ENCODE results near the gene ENTPD3.

The ENTPD3 gene, protein sequence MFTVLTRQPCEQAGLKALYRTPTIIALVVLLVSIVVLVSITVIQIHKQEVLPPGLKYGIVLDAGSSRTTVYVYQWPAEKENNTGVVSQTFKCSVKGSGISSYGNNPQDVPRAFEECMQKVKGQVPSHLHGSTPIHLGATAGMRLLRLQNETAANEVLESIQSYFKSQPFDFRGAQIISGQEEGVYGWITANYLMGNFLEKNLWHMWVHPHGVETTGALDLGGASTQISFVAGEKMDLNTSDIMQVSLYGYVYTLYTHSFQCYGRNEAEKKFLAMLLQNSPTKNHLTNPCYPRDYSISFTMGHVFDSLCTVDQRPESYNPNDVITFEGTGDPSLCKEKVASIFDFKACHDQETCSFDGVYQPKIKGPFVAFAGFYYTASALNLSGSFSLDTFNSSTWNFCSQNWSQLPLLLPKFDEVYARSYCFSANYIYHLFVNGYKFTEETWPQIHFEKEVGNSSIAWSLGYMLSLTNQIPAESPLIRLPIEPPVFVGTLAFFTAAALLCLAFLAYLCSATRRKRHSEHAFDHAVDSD

GRCh38 chr3:40387001-40387894, at the start of gene ENTPD3:
ENTPD3 (plus strand) TSS chr3:40387184; CDS start chr3:40388058, 874 bp downstream.
- no peak for DNase-seq

DNA sequence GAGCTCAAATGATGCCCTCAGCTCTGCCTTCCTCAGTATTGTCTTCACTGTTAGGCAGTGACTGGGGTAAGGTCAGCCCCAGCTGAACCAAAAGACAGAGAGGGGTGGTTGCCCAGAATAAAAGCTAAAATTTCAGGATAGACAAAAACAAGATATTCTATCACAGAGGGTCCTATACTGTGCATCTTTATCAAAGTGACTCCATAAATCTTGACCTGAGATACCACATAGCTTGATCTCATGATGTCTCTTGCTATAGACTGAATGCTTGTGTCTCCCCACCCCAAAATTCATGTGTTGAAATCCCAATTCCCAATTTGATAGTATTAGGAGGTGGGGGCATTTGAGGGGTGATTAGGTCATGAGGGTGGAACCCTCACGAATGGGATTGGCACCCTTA, 47.1 kb upstream of the ENTPD3 start:
- DNase-seq = no peak

DNA sequence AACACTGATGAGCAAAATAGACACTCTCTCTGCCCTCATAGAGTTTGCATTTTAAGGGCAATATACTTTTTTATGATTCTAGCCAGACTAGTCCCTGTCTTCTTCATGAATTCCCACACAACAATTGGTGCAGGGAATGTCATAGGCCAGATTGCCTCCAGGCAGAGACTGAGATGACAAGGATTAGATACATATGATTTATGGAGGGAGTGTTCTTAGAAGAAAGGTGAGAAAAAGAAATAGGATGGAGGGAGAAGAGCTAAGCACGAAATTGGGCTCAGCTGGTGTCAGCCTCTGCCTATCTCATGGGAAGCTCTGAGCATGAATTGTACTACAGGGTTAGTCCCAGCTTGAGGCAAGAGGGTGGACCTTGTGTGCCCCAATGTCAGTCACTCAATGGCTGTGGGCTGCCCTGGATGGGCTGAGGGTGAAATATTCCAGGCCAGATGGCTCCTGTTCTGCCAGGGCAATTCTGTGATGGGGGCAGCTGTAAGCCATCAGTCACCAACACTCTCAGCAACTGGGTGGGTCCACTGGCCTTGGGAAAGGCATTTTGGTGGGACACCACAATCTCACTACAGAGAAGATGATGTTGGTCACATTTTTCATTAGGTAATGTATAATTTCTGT, 46.3 kb upstream of the ENTPD3 start:
- no peak for DNase-seq

DNA sequence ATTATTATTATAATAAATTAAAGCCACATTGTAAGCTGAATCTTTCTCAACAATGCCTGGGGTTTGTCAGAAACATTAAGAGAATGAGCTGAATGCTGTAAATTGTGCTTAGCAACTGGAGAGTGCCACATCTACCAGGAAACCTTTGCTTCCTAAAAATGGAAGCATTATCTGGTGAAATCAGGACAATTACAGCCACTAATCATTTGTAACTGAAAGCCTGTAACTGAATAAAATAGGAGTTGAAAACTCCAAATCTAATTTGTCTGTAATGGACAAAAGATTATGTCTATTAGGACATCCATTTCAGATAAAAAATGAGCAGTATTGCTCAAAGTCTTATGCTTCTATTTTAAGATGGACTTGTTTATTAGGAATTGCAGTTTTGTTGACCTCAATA, 45.3 kb upstream of the ENTPD3 start:
- DNase-seq = no peak

- no peak for DNase-seq
These were observed 36.5 kb upstream of the ENTPD3 start for GRCh38 chr3:40350529-40350928.

DNA sequence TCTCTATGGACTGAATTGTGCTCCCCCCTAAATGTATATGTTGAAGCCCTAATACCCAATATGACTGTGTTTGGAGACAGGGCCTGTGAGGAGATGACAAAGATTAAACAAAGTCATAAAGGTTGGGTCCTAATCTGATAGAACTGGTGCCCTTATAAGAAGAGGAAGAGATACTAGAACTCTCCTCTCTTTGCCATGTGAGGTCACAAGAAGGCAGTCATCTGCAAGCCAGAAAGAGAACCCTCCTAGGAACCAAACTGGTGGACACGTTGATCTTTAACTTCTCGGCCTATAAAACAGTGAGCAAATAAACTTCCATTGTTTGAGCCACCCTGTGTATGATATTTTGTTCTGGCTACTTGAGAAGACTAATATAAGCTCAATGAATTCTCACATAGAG, 31.6 kb upstream of the ENTPD3 start:
- no peak for DNase-seq

DNA sequence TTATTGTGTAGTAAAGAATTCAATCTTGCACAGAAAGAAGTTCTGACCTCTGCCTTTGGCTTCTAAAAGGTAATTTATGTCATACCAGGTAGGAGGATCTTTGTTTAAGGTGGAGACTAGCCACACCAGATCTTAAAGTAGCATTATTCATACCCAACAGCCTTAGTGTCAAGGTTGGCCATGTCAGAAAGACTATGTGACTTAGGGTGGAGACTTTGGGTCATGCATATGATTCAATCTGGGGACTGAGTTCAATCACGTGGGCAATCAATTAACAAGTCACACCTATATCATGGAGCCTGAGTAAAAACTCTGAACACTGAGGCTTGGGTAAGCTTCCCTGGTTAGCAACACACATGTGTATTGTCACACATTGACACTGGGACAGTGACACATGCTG, 28.5 kb upstream of the ENTPD3 start:
- no peak for DNase-seq

DNA sequence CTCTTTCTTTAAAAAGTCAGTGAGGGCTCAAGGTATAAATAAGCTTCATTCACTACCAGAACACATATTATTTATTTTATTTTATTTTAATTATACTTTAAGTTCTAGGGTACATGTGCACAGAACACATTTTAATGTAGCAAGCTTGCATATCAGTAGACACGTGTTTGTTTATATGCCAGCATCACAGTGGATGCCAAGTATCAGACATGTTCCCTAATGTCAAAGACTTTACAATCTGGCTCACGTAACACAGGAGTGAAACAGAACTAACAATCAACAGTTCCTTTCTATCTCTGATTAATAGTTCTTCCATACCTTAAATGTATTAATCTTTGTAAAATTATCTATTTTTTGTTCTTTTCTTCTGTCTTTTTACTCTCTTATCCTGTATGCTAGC, 23.3 kb upstream of the ENTPD3 start:
- no peak for DNase-seq

- no peak for DNase-seq
These were observed 20.5 kb upstream of the ENTPD3 start for GRCh38 chr3:40366203-40367162.

DNA sequence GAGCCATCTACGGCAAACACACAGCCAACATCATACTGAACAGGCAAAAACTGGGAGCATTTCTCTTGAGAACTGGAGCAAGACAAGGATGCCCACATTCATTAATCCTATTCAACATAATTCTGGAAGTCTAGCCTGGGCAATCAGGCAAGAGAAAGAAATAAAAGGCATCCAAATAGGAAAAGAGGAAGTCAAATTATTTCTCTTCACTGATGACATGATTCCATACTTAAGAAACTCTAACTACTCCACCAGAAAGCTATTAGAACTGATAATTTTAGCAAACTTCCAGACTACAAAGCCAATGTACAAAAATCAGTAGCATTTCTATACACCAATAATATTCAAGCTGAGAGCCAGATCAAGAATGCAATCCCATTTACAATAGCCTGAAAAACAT, 17.3 kb upstream of the ENTPD3 start:
- no peak for DNase-seq

DNA sequence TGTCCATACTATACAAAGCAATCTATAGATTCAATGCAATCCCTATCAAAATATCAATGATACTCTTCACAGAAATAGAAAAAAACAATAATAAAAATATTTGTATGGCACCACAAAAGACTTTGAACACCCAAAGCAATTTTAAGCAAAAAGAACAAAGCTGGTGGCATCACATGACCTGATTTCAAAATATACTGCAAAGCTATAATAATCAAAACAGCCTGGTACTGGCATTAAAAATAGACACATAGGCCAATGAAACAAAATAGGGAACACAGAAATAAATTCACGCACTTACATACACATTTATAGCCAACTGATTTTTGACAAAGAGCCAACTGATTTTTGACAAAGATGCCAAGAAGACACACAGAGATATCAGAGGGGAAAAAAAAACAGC, 9.2 kb upstream of the ENTPD3 start:
- DNase-seq = no peak

GRCh38 chr3:40379674-40380306, 7.2 kb upstream of the ENTPD3 start:
- DNase-seq = no peak

DNA sequence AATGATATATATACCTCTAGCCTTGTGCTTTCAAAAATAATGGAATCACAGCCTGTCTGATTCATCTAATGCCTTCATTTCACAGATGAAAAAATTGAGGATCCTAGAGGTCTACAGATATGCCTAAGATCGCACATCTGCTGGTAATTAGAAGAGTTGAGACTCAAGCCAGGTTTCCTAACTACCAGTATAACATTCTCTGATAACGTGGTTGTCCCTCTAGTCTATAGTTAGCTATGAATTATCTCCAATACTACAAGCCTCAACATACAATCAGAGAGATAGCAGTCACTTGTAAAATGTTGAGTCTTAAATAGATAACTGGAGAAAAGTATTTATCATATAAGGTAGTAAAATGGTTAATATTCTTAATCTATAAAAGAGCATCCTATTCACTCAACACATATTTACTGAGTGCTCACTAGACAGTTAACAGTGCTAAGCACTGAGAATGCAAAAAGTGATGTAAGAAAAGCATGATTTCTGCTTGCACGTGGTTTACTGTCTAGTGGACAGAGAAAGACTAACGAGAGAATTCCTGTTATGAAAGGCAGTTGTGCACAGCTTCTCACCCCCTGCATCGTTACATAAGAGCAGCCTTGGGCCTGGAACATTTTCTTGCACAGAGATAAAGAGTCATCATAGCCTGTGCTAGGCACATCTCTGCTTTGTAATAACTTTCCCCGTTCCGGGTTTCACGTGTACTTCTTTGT, 4.9 kb upstream of the ENTPD3 start:
- DNase-seq = no peak

DNA sequence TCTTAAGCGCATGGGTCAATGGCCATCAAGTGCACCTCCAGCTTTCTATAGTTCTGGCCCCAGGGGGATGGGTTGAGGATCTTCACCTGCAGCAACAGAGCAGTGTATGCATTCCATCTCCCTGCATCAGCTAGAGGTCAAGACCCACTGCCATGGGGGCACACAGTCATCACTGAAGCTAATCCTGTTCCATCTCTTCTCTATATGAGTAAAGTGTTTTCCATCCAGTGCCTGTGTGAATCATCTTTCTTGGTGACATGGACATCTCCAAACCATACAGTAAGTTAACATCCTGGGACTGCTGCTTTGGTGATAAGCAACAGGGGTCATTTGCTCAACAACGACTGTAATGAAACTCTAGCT, 4.4 kb upstream of the ENTPD3 start:
- no peak for DNase-seq

DNA sequence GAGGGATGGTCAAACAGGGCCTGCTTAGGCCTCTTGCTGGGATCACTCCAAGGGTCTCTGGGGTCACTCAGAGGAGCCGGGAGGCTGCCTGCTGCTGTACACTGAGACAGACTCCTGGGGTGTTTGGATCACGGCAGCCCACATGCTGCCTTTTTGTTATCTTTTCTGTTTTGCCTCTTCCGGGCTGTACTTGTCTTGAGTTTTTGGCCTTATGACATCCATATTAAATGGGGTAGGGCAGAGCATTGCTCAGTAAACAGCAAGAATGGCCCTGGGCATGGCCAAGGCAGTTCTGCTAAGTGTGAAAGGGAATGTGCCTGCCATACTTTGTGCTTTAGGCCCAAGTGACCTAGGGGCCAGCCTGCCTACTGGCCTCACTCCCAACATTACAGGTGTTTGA, 771 bp upstream of the ENTPD3 start:
- no peak for DNase-seq

DNA sequence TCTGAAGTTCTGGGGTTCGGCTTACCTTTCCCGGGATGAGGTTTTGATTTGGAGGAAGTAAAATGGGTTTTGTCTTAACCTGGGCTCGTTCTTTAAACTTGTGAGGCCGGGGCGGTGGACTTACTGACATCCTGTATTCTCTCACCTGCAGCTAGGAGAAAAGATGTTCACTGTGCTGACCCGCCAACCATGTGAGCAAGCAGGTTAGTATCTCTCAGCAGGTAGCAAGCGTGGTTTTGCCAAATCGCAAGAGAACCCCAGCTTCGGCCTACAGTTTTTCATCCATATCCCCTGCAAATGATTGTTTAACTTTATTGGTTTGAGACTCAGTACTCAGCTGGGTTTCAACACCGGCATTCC, 891 bp downstream of the ENTPD3 start:
- no peak for DNase-seq

DNA sequence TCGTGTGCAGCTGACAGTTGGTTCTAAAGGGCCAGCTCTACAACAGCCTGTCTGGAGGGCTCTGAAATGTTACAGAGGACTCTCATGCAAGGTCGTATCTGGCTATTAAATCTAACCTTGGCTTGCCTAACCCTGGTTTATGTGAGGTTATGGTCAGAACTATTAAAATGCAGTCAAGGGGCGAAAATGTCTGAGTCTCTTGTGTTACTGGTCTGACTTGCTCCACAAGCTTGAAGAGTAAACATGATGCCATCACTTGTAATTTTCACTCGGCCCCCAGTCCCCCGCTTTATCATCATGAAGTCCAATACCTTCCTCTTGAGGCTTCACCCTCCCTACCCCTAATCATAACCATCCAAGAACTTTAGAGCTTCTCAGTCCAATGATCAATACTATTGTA, 9.4 kb downstream of the ENTPD3 start:
- DNase-seq = no peak

DNA sequence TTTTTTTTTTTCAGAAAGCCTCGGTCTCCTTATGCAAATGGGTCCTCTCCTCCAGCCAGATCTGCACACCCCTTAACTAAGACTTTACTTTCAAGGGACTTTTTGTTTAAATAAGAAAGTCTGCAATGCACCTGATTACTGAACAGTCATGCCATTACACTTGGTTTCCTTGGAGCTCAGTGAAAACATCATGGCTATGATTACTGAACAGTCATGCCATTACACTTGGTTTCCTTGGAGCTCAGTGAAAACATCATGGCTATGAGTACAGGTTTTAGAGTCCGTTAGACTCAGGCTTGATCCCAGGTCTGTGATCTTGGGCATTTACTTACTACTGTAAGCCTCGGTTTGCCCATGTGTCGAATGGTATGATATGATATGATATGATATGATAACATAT, 10.1 kb downstream of the ENTPD3 start:
- DNase-seq = no peak

- no peak for DNase-seq
These were observed 10.9 kb downstream of the ENTPD3 start for GRCh38 chr3:40397912-40398311.

DNA sequence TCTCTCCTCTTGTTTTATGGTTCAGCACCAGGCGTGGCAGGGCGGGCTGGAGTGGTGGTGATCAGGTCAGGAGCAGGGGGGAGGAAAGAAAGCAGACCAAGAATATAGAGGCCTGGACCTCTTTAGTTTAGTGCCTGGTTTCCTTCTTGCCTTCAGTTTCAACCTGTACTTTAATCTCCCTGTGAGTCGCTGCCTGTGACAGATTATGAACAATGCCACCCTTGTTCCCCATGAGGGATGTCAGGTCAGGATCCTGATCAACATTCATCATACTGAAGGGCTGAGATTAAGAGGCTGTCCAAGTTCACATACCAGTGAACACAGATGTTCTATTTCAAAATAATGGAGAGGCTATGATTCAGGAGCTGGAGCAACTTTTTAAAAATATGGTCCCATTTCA, 11.4 kb downstream of the ENTPD3 start:
- no peak for DNase-seq

DNA sequence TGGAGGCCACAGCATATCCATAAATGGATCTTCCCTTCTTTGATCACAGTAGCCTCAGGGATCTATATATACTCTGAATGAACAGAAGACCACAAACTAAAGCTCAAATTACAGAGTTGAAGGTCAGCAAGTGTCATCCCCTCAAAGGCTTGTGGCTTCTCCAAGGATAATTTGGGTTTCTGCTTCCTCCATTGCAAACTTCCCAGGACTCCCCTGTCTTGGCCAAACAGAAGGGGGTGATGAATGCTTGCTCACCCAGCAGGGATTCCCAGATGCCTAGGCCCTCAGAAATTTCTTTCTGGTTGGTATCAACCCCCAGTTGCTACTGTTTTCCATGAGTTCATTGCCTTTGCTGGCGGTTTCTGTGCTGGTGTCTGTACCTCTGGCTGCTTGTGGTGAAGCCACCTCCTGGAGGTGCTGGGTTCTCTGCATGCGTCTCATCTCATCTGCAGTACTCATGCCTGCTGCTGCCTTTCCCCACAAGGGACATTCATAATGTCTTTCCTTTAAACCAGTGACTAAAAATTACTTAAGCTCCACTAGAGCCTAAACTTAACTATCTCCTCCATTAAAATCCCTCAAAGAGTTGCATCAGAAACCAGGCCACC, 17.7 kb downstream of the ENTPD3 start:
- no peak for DNase-seq

Data from left hindlimb (tissue), 1 donor.